Mammary epithelial cell (primary cell): ENCODE results near the gene DENND4B.

Experiments
- CTCF ChIP-seq, 2 donors: IDR thresholded peaks in 1 of 2; conservative IDR thresholded peaks in 1 of 2; 2 replicates each; pipeline ENCODE4 v1.5.1; 2011 to 2012; ENCODE audit warnings: inconsistent platforms in 2 of 2, low read length in 2 of 2, mild to moderate bottlenecking in 2 of 2, control low read depth in 1 of 2, low read depth in 1 of 2; ENCODE audit not compliant: insufficient read depth in 1 of 2; ENCODE audit errors: extremely low read depth in 1 of 2
- EZH2 ChIP-seq: IDR thresholded peaks from 2 replicates; pipeline ENCODE4 v1.6.1; 2012; ENCODE audit warnings: low read length, inconsistent platforms, borderline replicate concordance

- TF ChIP-seq CTCF (conservative IDR thresholded peaks at IDR 0.05 in 1 of 2, IDR thresholded peaks at IDR 0.05 in 1 of 2; ENCODE audit: extremely low read depth in 1 of 2, insufficient read depth in 1 of 2, low read depth in 1 of 2, low read length in 2 of 2) (no peak), EZH2 (no peak)
Observed at GRCh38 chr1:153970346-153970745, 23.8 kb upstream of the DENND4B start.
